Tibial artery (tissue), 4 donors: ENCODE measurements around the gene RUVBL1.

Source experiments
- DNase-seq, 2 donors: peaks; one replicate each; pipeline ENCODE4 v3.0.0-alpha.2; 2019
- H3K27ac ChIP-seq, 2 donors: fragments of 200-600 bp; sonication (generic) in 1 of 2; 1 replicate in 1 of 2; 2 replicates in 1 of 2; pipeline ENCODE4 v1.5.1; 2018 to 2019; ENCODE audit warnings: mild to moderate bottlenecking in 1 of 2
- H3K27me3 ChIP-seq, 2 donors: fragments of 200-600 bp; sonication (generic) in 1 of 2; one replicate each; pipeline versions ENCODE4 v1.5.1 to v1.6.0; 2016 to 2019
- H3K36me3 ChIP-seq, 3 donors: fragments of 200-600 bp; sonication (generic) in 2 of 3; one replicate each; pipeline ENCODE4 v1.5.1; 2016 to 2019; ENCODE audit warnings: mild to moderate bottlenecking in 2 of 3
- H3K4me1 ChIP-seq, 4 donors: fragments of 200-600 bp; sonication (generic) in 2 of 4; 1 replicate in 3 of 4; 2 replicates in 1 of 4; pipeline ENCODE4 v1.5.1; 2016 to 2019
- H3K4me3 ChIP-seq, 2 donors: fragments of 200-600 bp; sonication (generic) in 1 of 2; 1 replicate in 1 of 2; 2 replicates in 1 of 2; pipeline ENCODE4 v1.5.1; 2018 to 2019; ENCODE audit warnings: mild to moderate bottlenecking in 2 of 2
- H3K9me3 ChIP-seq, 3 donors: fragments of 200-600 bp; sonication (generic) in 1 of 3; one replicate each; pipeline ENCODE4 v1.5.1; 2016 to 2019
- CTCF ChIP-seq, 2 experiments: fragments of 200-600 bp in 1 of 2; fragments of 450-650 bp in 1 of 2; IDR thresholded peaks; one replicate each; pipeline ENCODE4 v1.5.1; 2017 to 2019; ENCODE audit warnings: antibody characterized with exemption in 2 of 2, mild to moderate bottlenecking in 1 of 2, moderate library complexity in 1 of 2
- intact Hi-C: fragments of 100-400 bp; cut with DNase I; formaldehyde crosslinking; loops from one replicate; pipeline ENCODE4 v1.15.0; 2023; ENCODE audit warnings: low total_unique reads

RUVBL1 gene

GRCh38 chr3:128112357-128112968 lies 11.1 kb downstream of the RUVBL1 start:
- peaks cover 0 to 24% (median 8%) of the 10 kb centered on the region in 3 donors for H3K36me3 ChIP-seq
- no peak overlapping the region for H3K4me3 ChIP-seq
- intact Hi-C loops, result no loop called here
- H3K4me1 ChIP-seq, result peaks cover 0 to 14% (median 5%) of the 10 kb centered on the region in 4 donors
- no peak for DNase-seq
- no peak overlapping the region for H3K27ac ChIP-seq
- H3K9me3 ChIP-seq, result no peaks in the 10 kb centered on the region
- no peak for TF ChIP-seq CTCF (IDR thresholded peaks at IDR 0.05)
- no peaks in the 10 kb centered on the region for H3K27me3 ChIP-seq

GRCh38 chr3:128111147-128111546 lies 12.5 kb downstream of the RUVBL1 start:
- H3K4me1 ChIP-seq, result peaks cover 0 to 14% (median 5%) of the 10 kb centered on the region in 4 donors
- DNase-seq, result no peak
- H3K36me3 ChIP-seq, result peaks cover 0 to 22% (median 8%) of the 10 kb centered on the region in 3 donors
- no peak for TF ChIP-seq CTCF (IDR thresholded peaks at IDR 0.05)
- intact Hi-C loops, result no loop called here
- H3K27ac ChIP-seq, result no peak overlapping the region
- no peaks in the 10 kb centered on the region for H3K9me3 ChIP-seq
- no peaks in the 10 kb centered on the region for H3K27me3 ChIP-seq
- no peak overlapping the region for H3K4me3 ChIP-seq

- Histone ChIP-seq H3K36me3 (peaks cover 1 to 31% (median 8%) of the 10 kb centered on the region in 3 donors), H3K4me1 (peaks cover 0 to 10% (median 5%) of the 10 kb centered on the region in 4 donors), H3K27ac (no peak overlapping the region), H3K4me3 (no peak overlapping the region), H3K9me3 (no peaks in the 10 kb centered on the region), H3K27me3 (no peaks in the 10 kb centered on the region)
- no peak for TF ChIP-seq CTCF (IDR thresholded peaks at IDR 0.05)
- DNase-seq, result no peak
- intact Hi-C loops, result no loop called here
Observed at GRCh38 chr3:128107834-128108233, 15.8 kb downstream of the RUVBL1 start.

- H3K36me3 ChIP-seq, result peaks cover 31 to 66% (median 34%) of the 10 kb centered on the region in 3 donors
- intact Hi-C loops, result no loop called here
Observed at GRCh38 chr3:128103136-128103676, 20.4 kb downstream of the RUVBL1 start.

GRCh38 chr3:128100638-128101037 lies 23.0 kb downstream of the RUVBL1 start:
- Histone ChIP-seq H3K4me1 (no peaks in the 10 kb centered on the region), H3K27me3 (no peaks in the 10 kb centered on the region), H3K4me3 (no peak overlapping the region), H3K9me3 (no peaks in the 10 kb centered on the region), H3K36me3 (peaks cover 39 to 91% (median 51%) of the 10 kb centered on the region in 3 donors), H3K27ac (no peak overlapping the region)
- intact Hi-C loops, result no loop called here
- no peak for DNase-seq
- TF ChIP-seq CTCF (IDR thresholded peaks at IDR 0.05), result no peak

More at GRCh38 chr3:128103136-128103676, 20.4 kb downstream of the RUVBL1 start:
- DNase-seq, result no peak
- Histone ChIP-seq H3K9me3 (no peaks in the 10 kb centered on the region), H3K27ac (no peak overlapping the region), H3K4me3 (no peak overlapping the region), H3K27me3 (no peaks in the 10 kb centered on the region), H3K4me1 (no peaks in the 10 kb centered on the region)
- no peak for TF ChIP-seq CTCF (IDR thresholded peaks at IDR 0.05)
